Subcutaneous abdominal adipose tissue (tissue), 5 donors: ENCODE data around the gene NID1.
A peak's percentile ranks its signal among the peaks of the same experiment; 100 is the strongest.

Experiments
- H3K27ac ChIP-seq: one replicate; pipeline ENCODE4 v1.7.0; 2013; ENCODE audit warnings: low read depth, mild to moderate bottlenecking, inconsistent platforms, low read length, moderate library complexity
- H3K27me3 ChIP-seq, 5 donors: one replicate each; pipeline ENCODE4 v1.7.0; 2013; ENCODE audit warnings: low read length in 5 of 5, inconsistent platforms in 1 of 5; ENCODE audit not compliant: control insufficient read depth in 5 of 5, insufficient read depth in 4 of 5
- H3K36me3 ChIP-seq, 5 donors: one replicate each; pipeline ENCODE4 v1.7.0; 2013; ENCODE audit warnings: low read length in 5 of 5; ENCODE audit not compliant: control insufficient read depth in 5 of 5, insufficient read depth in 5 of 5
- H3K4me1 ChIP-seq, 5 donors: one replicate each; pipeline ENCODE4 v1.7.0; 2013; ENCODE audit warnings: low read length in 5 of 5, mild to moderate bottlenecking in 3 of 5, moderate library complexity in 1 of 5; ENCODE audit not compliant: control insufficient read depth in 5 of 5, insufficient read depth in 5 of 5
- H3K4me3 ChIP-seq, 5 donors: one replicate each; pipeline ENCODE4 v1.7.0; 2013; ENCODE audit warnings: low read length in 5 of 5, low read depth in 1 of 5
- H3K9ac ChIP-seq, 5 donors: one replicate each; pipeline ENCODE4 v1.7.0; 2013; ENCODE audit warnings: low read length in 5 of 5, mild to moderate bottlenecking in 4 of 5, moderate library complexity in 3 of 5
- H3K9me3 ChIP-seq, 5 donors: one replicate each; pipeline ENCODE4 v1.7.0; 2013; ENCODE audit warnings: low read length in 5 of 5; ENCODE audit not compliant: control insufficient read depth in 5 of 5
- donor health status: healthy.
- donor health status: healthy.
- donor health status: healthy.
- donor health status: healthy.
- donor health status: healthy.

Gene NID1

DNA sequence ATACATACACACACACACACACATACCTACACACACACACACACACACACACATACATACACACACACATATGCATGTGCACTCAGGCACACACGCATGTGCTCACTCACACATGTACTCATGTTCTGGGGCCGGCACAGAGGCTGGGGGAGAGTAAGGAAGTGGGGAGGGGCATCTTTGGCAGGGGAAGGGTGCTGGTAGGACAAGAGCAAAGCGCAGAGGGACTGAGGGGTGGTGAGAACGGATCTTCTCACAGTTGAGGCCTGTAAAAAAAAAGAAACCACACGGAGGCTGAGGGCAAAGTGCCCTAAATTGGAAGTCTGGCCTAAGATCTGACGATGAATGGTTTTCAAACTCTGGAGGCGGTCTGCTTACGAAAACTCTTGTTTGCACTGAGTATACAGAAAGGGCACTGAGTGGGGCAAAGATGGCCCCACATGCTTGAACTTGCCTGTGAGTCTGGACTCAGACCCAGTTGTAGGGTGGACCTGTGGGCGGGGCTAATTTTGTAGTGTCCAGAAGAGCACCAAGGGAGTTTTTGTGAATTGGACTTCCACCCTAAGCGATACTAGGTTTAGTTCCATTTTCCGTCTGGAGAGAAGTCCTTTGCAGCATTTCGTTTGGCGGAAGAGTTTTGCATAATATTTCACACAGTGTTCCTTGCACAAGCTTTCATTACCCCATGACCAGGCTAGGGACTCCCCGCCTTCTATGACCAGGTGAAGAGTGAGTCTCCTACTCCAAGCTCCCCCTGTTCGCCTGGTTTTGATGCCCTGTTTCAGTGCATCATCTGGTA lies 118.9 kb downstream of the NID1 start:
- H3K27ac ChIP-seq = no peak overlapping the region
- no peaks in the 10 kb centered on the region for H3K27me3 ChIP-seq
- H3K4me3 ChIP-seq = peak overlapping the region in 2 of 5 donors; percentile 15 to 26
- H3K36me3 ChIP-seq = no peaks in the 10 kb centered on the region
- no peaks in the 10 kb centered on the region for H3K9me3 ChIP-seq
- peaks cover 0 to 44% (median 17%) of the 10 kb centered on the region in 5 donors for H3K4me1 ChIP-seq
- no peak overlapping the region for H3K9ac ChIP-seq

DNA sequence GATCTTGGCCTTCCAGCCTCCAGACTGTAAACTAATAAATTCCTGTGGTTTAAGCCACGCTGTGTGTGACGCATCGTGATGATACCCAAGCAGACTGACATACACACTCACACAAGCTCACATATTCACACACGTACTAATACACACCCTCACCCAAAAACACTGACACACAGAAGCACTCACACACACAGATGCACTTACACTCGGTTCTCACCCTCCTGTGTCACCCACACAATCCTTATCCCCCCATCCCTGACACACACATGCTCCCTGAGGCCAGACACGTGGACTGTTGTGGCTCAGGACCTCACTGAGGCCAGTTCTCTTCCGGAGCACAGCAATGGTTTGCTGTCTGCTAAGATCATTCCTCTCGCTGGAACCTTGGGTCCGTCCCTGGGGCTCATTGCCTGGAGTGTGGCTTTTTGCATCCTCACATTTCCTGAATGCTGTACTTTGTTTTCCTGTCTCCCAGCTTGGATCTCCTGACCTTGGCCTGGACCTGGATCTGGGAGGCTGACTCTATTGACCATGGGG lies 121.2 kb downstream of the NID1 start:
- Histone ChIP-seq H3K4me1 (peaks cover 2 to 62% (median 31%) of the 10 kb centered on the region in 5 donors), H3K4me3 (no peak overlapping the region), H3K9ac (no peak overlapping the region), H3K9me3 (no peaks in the 10 kb centered on the region), H3K27ac (no peak overlapping the region), H3K27me3 (no peaks in the 10 kb centered on the region), H3K36me3 (no peaks in the 10 kb centered on the region)

DNA sequence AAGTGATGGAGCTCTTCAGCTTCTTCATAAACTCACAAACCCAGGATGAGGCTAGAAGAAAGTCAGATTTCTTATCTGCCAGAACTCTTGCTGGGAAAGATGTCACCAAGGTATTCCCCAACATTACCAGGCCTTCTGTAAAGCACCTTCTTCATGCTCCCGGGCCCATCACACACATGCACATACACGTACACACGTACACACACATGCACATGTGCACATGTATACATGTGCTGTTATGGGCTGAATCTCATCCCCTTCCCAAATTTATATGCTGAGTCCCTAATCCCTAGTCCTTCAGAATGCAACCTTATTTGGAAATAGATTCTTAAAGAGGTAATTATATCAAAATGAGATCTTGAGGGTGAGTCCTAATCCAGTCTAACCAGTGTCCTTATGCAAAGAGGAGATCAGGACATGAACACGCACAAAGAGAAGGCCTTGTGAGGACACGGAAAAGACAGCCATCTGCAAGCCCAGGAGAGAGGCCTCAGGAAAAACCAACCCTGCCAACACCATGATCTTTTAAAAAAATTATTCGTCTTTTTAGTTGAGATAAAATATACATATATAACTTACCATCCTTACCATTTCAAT lies 121.8 kb downstream of the NID1 start:
- Histone ChIP-seq H3K4me1 (peaks cover 4 to 62% (median 31%) of the 10 kb centered on the region in 5 donors), H3K27me3 (no peaks in the 10 kb centered on the region), H3K27ac (peak overlapping the region; percentile 44)

GRCh38 chr1:235942625-235942934 lies 122.3 kb downstream of the NID1 start:
- Histone ChIP-seq H3K36me3 (no peaks in the 10 kb centered on the region), H3K9me3 (no peaks in the 10 kb centered on the region), H3K27me3 (no peaks in the 10 kb centered on the region), H3K9ac (no peak overlapping the region), H3K4me1 (peaks cover 4 to 62% (median 31%) of the 10 kb centered on the region in 5 donors), H3K27ac (peak overlapping the region; percentile 44), H3K4me3 (no peak overlapping the region)

More for the DNA sequence above, 121.8 kb downstream of the NID1 start:
- no peak overlapping the region for H3K4me3 ChIP-seq
- H3K36me3 ChIP-seq = no peaks in the 10 kb centered on the region
- H3K9ac ChIP-seq = no peak overlapping the region
- H3K9me3 ChIP-seq = no peaks in the 10 kb centered on the region

DNA sequence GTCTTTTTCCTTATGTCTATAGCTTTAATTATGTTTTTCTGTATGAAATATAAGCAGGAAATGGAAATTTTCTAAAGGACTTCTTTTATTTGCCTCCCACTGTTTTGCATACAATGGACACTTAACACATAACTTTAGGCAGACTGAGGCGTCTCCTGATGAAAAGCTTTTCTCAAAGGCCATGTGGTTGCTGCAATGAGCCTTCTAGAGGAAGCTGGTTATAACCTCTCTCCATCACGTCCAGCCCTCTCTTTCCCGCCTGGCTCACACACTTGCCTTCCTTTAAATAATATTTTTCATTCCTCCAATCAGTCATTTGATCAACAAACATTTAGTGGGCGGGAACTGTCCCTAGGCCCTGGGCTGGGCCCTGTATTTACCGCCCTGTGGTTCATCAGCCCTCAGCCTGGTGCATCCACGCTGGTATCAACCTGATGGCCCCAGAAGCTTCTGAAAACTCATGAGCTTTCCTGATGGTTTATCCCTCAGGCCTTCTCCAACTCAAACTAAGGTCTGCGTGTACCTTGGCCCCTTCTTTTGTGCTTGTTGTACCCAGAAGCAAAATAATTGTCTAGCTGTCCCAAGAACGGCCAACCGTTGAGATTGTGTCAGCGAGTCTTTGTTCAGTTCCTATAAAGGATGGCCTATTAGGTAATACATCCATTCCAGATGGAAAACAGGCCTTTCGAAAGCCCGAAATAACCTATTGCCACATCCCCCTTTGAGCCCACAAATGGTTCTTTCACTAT lies 122.8 kb downstream of the NID1 start:
- Histone ChIP-seq H3K27me3 (no peaks in the 10 kb centered on the region), H3K9ac (no peak overlapping the region), H3K36me3 (no peaks in the 10 kb centered on the region), H3K4me1 (peaks cover 4 to 66% (median 31%) of the 10 kb centered on the region in 5 donors), H3K27ac (peak overlapping the region; percentile 44), H3K9me3 (no peaks in the 10 kb centered on the region), H3K4me3 (no peak overlapping the region)

DNA sequence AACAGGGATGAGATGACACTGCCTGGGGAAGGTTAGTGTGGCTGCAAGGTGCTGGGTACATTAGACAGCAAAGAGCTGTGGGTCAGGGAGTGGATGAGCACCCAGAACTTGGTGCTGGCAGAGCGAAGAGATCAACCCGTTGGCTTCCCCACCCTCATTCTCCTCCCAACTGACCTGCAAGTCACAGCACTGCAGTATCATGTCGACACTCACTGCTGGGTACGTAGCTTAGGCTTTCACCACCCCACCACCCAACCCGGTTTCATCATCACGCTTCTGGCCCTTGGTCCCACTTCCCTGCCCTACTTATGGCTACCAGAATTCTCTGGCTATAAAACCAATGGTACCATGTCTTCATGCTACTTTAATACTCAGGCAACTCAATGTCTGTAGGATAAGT lies 124.6 kb downstream of the NID1 start:
- no peak overlapping the region for H3K27ac ChIP-seq
- H3K27me3 ChIP-seq = no peaks in the 10 kb centered on the region
- peak overlapping the region in 1 of 5 donors; percentile 30 for H3K4me3 ChIP-seq
- H3K9me3 ChIP-seq = no peaks in the 10 kb centered on the region
- peaks cover 8 to 74% (median 40%) of the 10 kb centered on the region in 5 donors for H3K4me1 ChIP-seq
- no peak overlapping the region for H3K9ac ChIP-seq
- H3K36me3 ChIP-seq = no peaks in the 10 kb centered on the region

DNA sequence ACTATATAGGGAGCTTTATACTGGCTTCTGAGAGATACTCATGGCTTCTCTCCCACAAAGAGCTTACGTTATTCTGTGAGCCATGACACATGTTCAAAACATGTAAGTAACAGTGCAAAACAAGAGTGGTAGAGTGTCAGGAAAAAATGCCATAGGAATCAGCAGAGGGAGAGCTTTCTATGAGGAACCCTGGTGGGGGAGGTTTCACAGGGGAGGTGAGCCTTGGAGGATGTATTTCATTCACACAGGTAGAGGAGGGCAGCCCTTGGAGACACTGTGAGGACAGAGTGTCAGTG lies 125.5 kb downstream of the NID1 start:
- Histone ChIP-seq H3K9me3 (no peaks in the 10 kb centered on the region), H3K36me3 (no peaks in the 10 kb centered on the region), H3K27me3 (no peaks in the 10 kb centered on the region), H3K4me1 (peaks cover 8 to 76% (median 41%) of the 10 kb centered on the region in 5 donors), H3K9ac (no peak overlapping the region), H3K4me3 (no peak overlapping the region), H3K27ac (peak overlapping the region; percentile 34)

DNA sequence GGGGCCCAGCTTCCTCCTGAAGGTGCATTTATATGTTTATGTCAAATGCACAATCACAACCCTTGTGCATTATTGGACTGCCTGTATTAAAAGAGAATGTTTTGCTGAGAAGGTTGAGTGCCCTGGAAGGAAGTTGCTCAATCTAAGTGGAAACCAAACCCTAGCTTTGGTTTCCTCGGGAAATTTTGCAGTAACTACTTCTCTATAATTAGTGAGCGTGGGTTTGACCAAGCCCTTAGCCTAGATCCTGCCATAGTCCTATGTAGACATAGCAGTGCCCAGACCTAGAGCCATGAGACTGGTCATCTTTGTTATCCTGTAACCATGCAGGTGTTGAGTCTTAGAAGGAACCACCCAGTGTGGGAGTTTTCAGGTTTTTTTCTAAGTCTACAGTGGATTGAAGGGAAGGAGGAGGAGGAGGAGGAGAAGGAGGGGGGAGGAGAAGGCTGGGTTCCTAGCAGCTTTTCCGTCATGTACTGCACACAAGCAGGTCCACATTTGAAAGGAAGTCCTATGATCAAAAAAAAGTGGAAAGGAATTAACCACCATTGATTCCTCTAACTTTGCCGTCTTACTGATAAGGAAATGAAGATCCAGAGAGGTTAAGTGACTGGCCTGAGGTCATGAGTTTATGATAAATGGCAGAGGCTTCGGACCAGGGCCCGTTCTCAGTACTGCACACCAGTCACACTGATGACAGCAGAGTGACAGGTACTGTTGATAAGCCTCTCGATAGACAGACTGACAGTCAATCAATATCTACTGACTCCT lies 126.0 kb downstream of the NID1 start:
- no peaks in the 10 kb centered on the region for H3K36me3 ChIP-seq
- H3K27ac ChIP-seq = peak overlapping the region; percentile 34
- peaks cover 8 to 73% (median 41%) of the 10 kb centered on the region in 5 donors for H3K4me1 ChIP-seq
- H3K4me3 ChIP-seq = no peak overlapping the region
- no peaks in the 10 kb centered on the region for H3K27me3 ChIP-seq
- no peaks in the 10 kb centered on the region for H3K9me3 ChIP-seq
- H3K9ac ChIP-seq = no peak overlapping the region

GRCh38 chr1:235937123-235937522 lies 127.8 kb downstream of the NID1 start:
- Histone ChIP-seq H3K27ac (no peak overlapping the region), H3K27me3 (no peaks in the 10 kb centered on the region), H3K36me3 (no peaks in the 10 kb centered on the region), H3K4me3 (no peak overlapping the region), H3K4me1 (peaks cover 11 to 66% (median 41%) of the 10 kb centered on the region in 5 donors), H3K9ac (no peak overlapping the region), H3K9me3 (no peaks in the 10 kb centered on the region)
